Measurements from ENCODE around the gene MEIKIN. TPM values are rescaled to one million over a fixed set of nuclear protein-coding genes. Genes with fewer than 3 reads are reported as not detected.

MEIKIN gene
- polyA plus RNA-seq, 1 donor from 2014 or later: not detected

- H3F3A ChIP-seq (ENCODE audit: insufficient read depth, low read length, poor library complexity, severe bottlenecking): no peaks in the 10 kb centered on the region
- no peaks in the 10 kb centered on the region for H4K20me1 ChIP-seq (ENCODE audit: insufficient read depth)
- H3K9me3 ChIP-seq (ENCODE audit: low read length): no peaks in the 10 kb centered on the region
- H3K9ac ChIP-seq (ENCODE audit: low read length): no peak overlapping the region
- H3K36me3 ChIP-seq (ENCODE audit: insufficient read depth, low read length): no peaks in the 10 kb centered on the region
- no peak overlapping the region for H3K27ac ChIP-seq (ENCODE audit: low read length)
- no peaks in the 10 kb centered on the region for H3K79me2 ChIP-seq (replicated peaks; ENCODE audit: insufficient read depth, low read length)
- no peak overlapping the region for H3K4me3 ChIP-seq (ENCODE audit: low read length)
- TF ChIP-seq MXI1 (conservative IDR thresholded peaks at IDR 0.05; ENCODE audit: poor library complexity, severe bottlenecking) (no peak), SMC3 (conservative IDR thresholded peaks at IDR 0.05; ENCODE audit: poor library complexity) (no peak), POLR2AphosphoS5 (IDR thresholded peaks at IDR 0.05) (no peak), REST (IDR thresholded peaks at IDR 0.05; ENCODE audit: borderline replicate concordance) (no peak), TAF1 (IDR thresholded peaks at IDR 0.05; ENCODE audit: low read depth) (no peak), CTCF (IDR thresholded peaks at IDR 0.05; ENCODE audit: poor library complexity, severe bottlenecking) (no peak), EP300 (conservative IDR thresholded peaks at IDR 0.05; ENCODE audit: poor library complexity, severe bottlenecking) (no peak), RAD21 (conservative IDR thresholded peaks at IDR 0.05) (no peak), EZH2 (IDR thresholded peaks at IDR 0.05; ENCODE audit: borderline replicate concordance, insufficient read depth, low read length, poor library complexity, severe bottlenecking) (no peak)
- no peaks in the 10 kb centered on the region for H3K9me2 ChIP-seq (ENCODE audit: insufficient read depth, low read length)
- no peak overlapping the region for H3K4me2 ChIP-seq (ENCODE audit: low read length)
- H2AFZ ChIP-seq (ENCODE audit: low read depth, low read length): no peak overlapping the region
- H3K27me3 ChIP-seq (ENCODE audit: insufficient read depth, low read depth, low read length): no peaks in the 10 kb centered on the region
Measured at GRCh38 chr5:131987251-131987650, 41.8 kb upstream of the MEIKIN start.

GRCh38 chr5:131986161-131986912, 40.9 kb upstream of the MEIKIN start:
- H3K4me3 ChIP-seq (ENCODE audit: low read length): no peak overlapping the region
- no peaks in the 10 kb centered on the region for H3K79me2 ChIP-seq (replicated peaks; ENCODE audit: insufficient read depth, low read length)
- no peak overlapping the region for H3K4me2 ChIP-seq (ENCODE audit: low read length)
- H2AFZ ChIP-seq (ENCODE audit: low read depth, low read length): no peak overlapping the region
- no peaks in the 10 kb centered on the region for H3K27me3 ChIP-seq (ENCODE audit: insufficient read depth, low read depth, low read length)
- H3K9me3 ChIP-seq (ENCODE audit: low read length): no peaks in the 10 kb centered on the region
- no peak overlapping the region for H3K27ac ChIP-seq (ENCODE audit: low read length)
- H4K20me1 ChIP-seq (ENCODE audit: insufficient read depth): no peaks in the 10 kb centered on the region
- TF ChIP-seq EP300 (conservative IDR thresholded peaks at IDR 0.05; ENCODE audit: poor library complexity, severe bottlenecking) (no peak), CTCF (IDR thresholded peaks at IDR 0.05; ENCODE audit: poor library complexity, severe bottlenecking) (no peak), REST (IDR thresholded peaks at IDR 0.05; ENCODE audit: borderline replicate concordance) (no peak), POLR2AphosphoS5 (IDR thresholded peaks at IDR 0.05) (no peak), EZH2 (IDR thresholded peaks at IDR 0.05; ENCODE audit: borderline replicate concordance, insufficient read depth, low read length, poor library complexity, severe bottlenecking) (no peak), MXI1 (conservative IDR thresholded peaks at IDR 0.05; ENCODE audit: poor library complexity, severe bottlenecking) (no peak), TAF1 (IDR thresholded peaks at IDR 0.05; ENCODE audit: low read depth) (no peak), RAD21 (conservative IDR thresholded peaks at IDR 0.05) (no peak), SMC3 (conservative IDR thresholded peaks at IDR 0.05; ENCODE audit: poor library complexity) (no peak)
- no peaks in the 10 kb centered on the region for H3K9me2 ChIP-seq (ENCODE audit: insufficient read depth, low read length)
- no peaks in the 10 kb centered on the region for H3F3A ChIP-seq (ENCODE audit: insufficient read depth, low read length, poor library complexity, severe bottlenecking)
- H3K36me3 ChIP-seq (ENCODE audit: insufficient read depth, low read length): no peaks in the 10 kb centered on the region
- no peak overlapping the region for H3K9ac ChIP-seq (ENCODE audit: low read length)

Measured in neural cell (in vitro differentiated cells).